22Rv1 (cell line): Measurements from ENCODE around the gene REEP6.

Source experiments
- ZFX ChIP-seq: fragments of 450-650 bp; IDR thresholded peaks from 2 replicates; pipeline ENCODE4 v1.6.1; 2017; ENCODE audit warnings: antibody characterized with exemption, borderline replicate concordance
- TF ChIP-seq, protein P1 (sequence below): fragments of 450-650 bp; IDR thresholded peaks from 2 replicates; pipeline ENCODE4 v1.5.1; 2017; ENCODE audit warnings: mild to moderate bottlenecking

DNA sequence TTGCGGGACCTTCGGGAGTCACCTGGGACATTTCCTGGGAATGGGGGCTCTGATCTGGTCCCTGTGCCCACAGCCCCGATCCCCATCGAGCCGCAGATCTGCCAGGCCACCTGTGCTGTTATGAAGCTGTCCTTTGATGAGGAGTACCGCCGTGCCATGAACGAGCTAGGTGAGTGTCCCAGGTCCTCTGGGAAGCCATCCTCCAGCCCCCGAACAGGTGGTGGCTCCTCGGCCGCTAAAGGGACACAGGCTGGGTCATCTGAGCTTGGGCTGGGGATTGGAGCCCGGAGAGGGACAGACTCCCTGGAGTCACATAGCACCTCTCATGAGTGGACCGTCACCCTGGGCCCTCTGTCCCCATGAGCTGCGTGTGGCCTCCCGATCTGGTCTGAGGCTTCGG is 33.1 kb upstream of the REEP6 start:
- TF ChIP-seq, protein P1, sequence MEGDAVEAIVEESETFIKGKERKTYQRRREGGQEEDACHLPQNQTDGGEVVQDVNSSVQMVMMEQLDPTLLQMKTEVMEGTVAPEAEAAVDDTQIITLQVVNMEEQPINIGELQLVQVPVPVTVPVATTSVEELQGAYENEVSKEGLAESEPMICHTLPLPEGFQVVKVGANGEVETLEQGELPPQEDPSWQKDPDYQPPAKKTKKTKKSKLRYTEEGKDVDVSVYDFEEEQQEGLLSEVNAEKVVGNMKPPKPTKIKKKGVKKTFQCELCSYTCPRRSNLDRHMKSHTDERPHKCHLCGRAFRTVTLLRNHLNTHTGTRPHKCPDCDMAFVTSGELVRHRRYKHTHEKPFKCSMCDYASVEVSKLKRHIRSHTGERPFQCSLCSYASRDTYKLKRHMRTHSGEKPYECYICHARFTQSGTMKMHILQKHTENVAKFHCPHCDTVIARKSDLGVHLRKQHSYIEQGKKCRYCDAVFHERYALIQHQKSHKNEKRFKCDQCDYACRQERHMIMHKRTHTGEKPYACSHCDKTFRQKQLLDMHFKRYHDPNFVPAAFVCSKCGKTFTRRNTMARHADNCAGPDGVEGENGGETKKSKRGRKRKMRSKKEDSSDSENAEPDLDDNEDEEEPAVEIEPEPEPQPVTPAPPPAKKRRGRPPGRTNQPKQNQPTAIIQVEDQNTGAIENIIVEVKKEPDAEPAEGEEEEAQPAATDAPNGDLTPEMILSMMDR = no peak
- TF ChIP-seq ZFX = no peak
